Measurements from ENCODE around the gene ZNF584. TPM values are rescaled to one million over a fixed set of nuclear protein-coding genes. Genes with fewer than 3 reads are reported as not detected.

Gene ZNF584
- 8.5 TPM for polyA plus RNA-seq (2012; ENCODE audit: insufficient read depth, insufficient read length, low read depth)

GRCh38 chr19:58408152-58409009 is at the start of gene ZNF584:
Gene ZNF584, plus strand, starts transcription at chr19:58408649. Its CDS starts 499 bp downstream, at chr19:58409148.
- DNase-seq, result peak; percentile 97
- no peak for TF ChIP-seq CTCF (IDR thresholded peaks at IDR 0.05; ENCODE audit: low read depth, low read length)
- H3K27me3 ChIP-seq, result no peaks in the 10 kb centered on the region
- H3K4me3 ChIP-seq (ENCODE audit: low read depth, low read length), result peak within 1 kb of the TSS; percentile 95
- no peaks in the 10 kb centered on the region for H3K9me3 ChIP-seq
- no peaks in the 10 kb centered on the region; the same call in 1 of the 2 replicates for H3K4me1 ChIP-seq
- H3K36me3 ChIP-seq, result peaks cover 3% of the 10 kb centered on the region; the same call in 1 of the 2 replicates

GRCh38 chr19:58361900-58362271 is 46.6 kb upstream of the ZNF584 start:
- DNase-seq, result peak; percentile 56

GRCh38 chr19:58362272-58362994 is 46.0 kb upstream of the ZNF584 start, which contains the start of gene ZNF497:
Gene ZNF497, minus strand, starts transcription at chr19:58362751. Its CDS starts 5,116 bp downstream, at chr19:58357635.
- TF ChIP-seq CTCF (IDR thresholded peaks at IDR 0.05; ENCODE audit: low read depth, low read length), result no peak
- no peaks in the 10 kb centered on the region for H3K4me1 ChIP-seq

More at GRCh38 chr19:58361900-58362271, 46.6 kb upstream of the ZNF584 start:
- no peak for TF ChIP-seq CTCF (IDR thresholded peaks at IDR 0.05; ENCODE audit: low read depth, low read length)
- Histone ChIP-seq H3K36me3 (no peaks in the 10 kb centered on the region), H3K9me3 (no peaks in the 10 kb centered on the region), H3K4me3 (ENCODE audit: low read depth, low read length) (peak overlapping the region; percentile 91), H3K4me1 (no peaks in the 10 kb centered on the region), H3K27me3 (no peaks in the 10 kb centered on the region)

GRCh38 chr19:58364146-58364545 is 44.3 kb upstream of the ZNF584 start:
- no peak for TF ChIP-seq CTCF (IDR thresholded peaks at IDR 0.05; ENCODE audit: low read depth, low read length)
- Histone ChIP-seq H3K4me3 (ENCODE audit: low read depth, low read length) (no peak overlapping the region), H3K36me3 (no peaks in the 10 kb centered on the region), H3K4me1 (no peaks in the 10 kb centered on the region), H3K9me3 (no peaks in the 10 kb centered on the region), H3K27me3 (no peaks in the 10 kb centered on the region)
- DNase-seq, result no peak

More at GRCh38 chr19:58362272-58362994, 46.0 kb upstream of the ZNF584 start, which contains the start of gene ZNF497:
- Histone ChIP-seq H3K4me3 (ENCODE audit: low read depth, low read length) (peak within 1 kb of the TSS; percentile 91), H3K27me3 (no peaks in the 10 kb centered on the region), H3K36me3 (no peaks in the 10 kb centered on the region), H3K9me3 (no peaks in the 10 kb centered on the region)
- peak; percentile 97 for DNase-seq

GRCh38 chr19:58366585-58367430 is 41.6 kb upstream of the ZNF584 start:
- Histone ChIP-seq H3K36me3 (no peaks in the 10 kb centered on the region), H3K27me3 (no peaks in the 10 kb centered on the region), H3K9me3 (no peaks in the 10 kb centered on the region), H3K4me3 (ENCODE audit: low read depth, low read length) (no peak overlapping the region), H3K4me1 (no peaks in the 10 kb centered on the region)
- no peak for DNase-seq
- no peak for TF ChIP-seq CTCF (IDR thresholded peaks at IDR 0.05; ENCODE audit: low read depth, low read length)
